ENCODE measurements around the gene LRRC27.
"Not testable (repeated sequence)": the region's sequence is repeated elsewhere in the genome, so short reads cannot be mapped to it uniquely, and the experiment has no call there.

The LRRC27 gene

DNA sequence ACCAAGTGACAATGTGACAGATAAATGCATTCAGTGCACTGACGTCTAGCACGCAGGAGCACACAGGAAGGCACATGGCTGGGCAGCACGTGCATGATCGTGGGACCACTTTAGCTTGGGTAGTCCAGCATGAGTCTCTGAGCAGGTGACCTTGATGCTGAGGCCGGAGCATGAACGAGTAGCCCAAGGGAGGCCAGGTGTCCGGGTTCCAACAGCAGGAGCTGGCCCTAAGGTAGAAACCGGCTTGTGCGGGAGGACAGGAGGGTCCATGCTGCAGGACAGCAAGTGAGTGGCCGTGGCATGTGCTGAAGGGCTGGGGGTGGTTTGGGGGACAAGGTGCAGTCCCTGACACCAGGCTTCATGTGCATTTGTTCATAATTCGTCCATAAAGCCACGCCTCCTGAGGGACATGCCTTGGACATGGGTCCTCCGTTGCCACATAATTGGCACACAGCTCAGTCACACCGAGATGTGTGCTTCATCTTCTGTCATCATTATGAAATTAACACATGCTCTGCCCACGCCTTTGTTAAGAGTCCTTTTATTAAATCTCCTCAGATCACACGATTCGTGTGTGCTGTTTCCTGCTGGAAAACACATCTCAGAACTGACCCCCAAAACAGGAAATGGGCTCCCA is 21.2 kb upstream of the LRRC27 start:
- no peak for DNase-seq (ENCODE audit: low read depth in 2 of 2)
- TF ChIP-seq, protein P1, sequence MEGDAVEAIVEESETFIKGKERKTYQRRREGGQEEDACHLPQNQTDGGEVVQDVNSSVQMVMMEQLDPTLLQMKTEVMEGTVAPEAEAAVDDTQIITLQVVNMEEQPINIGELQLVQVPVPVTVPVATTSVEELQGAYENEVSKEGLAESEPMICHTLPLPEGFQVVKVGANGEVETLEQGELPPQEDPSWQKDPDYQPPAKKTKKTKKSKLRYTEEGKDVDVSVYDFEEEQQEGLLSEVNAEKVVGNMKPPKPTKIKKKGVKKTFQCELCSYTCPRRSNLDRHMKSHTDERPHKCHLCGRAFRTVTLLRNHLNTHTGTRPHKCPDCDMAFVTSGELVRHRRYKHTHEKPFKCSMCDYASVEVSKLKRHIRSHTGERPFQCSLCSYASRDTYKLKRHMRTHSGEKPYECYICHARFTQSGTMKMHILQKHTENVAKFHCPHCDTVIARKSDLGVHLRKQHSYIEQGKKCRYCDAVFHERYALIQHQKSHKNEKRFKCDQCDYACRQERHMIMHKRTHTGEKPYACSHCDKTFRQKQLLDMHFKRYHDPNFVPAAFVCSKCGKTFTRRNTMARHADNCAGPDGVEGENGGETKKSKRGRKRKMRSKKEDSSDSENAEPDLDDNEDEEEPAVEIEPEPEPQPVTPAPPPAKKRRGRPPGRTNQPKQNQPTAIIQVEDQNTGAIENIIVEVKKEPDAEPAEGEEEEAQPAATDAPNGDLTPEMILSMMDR (IDR thresholded peaks at IDR 0.05; ENCODE audit: low read depth, low read length) = no peak
- no peak overlapping the region for H3K4me3 ChIP-seq (replicated peaks in 1 of 2; ENCODE audit: low read depth in 2 of 2, low read length in 2 of 2)

DNA sequence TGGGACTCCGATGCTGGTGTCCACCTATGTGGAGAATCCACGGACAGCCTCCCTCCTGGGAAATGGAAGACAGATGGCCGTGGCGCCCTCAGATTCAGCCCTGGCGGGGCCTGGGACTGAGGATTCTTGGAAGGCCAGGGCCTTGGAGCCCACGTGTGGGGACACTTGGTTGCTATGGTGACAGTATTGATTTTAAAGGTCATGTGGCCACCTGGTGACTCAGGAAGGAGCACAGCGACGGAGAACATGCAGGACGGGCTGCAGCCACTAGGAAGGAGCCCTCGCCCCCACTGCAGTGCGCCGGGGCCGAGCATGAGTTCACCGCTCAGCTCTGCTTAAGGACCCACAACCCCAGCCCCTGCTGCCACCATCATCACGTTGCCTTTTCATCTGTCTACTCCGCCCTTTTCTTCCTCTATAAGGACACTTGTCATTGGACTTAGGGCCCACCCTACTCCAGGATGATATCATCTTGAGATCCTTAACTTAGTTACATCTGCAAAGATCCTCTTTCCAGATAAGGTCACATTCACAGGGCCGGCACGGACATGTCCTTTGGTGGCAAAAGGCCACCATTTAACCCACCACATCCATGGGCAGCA is 20.6 kb upstream of the LRRC27 start:
- no peak for DNase-seq (ENCODE audit: low read depth in 2 of 2)
- TF ChIP-seq, protein P1 (IDR thresholded peaks at IDR 0.05; ENCODE audit: low read depth, low read length) = no peak
- no peak overlapping the region for H3K4me3 ChIP-seq (replicated peaks in 1 of 2; ENCODE audit: low read depth in 2 of 2, low read length in 2 of 2)

DNA sequence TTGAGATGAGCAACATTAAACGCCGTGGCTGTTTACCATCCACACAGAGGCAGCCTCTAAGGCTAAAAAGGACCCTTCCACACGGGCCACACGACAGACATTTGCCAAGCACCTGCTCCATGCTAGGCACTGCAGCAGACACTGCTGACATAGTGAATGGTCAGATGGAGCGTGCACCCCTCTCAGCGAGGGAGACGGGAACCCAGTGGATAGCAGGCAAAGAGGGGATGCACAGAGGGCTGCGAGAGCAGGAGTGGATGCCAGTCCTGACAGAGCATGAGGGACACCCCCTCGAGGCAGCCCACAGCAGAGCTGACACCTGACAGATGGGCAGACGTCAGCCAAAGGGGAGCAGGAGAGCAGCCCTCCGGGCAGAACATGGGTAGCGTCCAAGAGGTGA is 18.7 kb upstream of the LRRC27 start:
- no peak overlapping the region for H3K4me3 ChIP-seq (replicated peaks in 1 of 2; ENCODE audit: low read depth in 2 of 2, low read length in 2 of 2)
- no peak for DNase-seq (ENCODE audit: low read depth in 2 of 2)
- TF ChIP-seq, protein P1 (IDR thresholded peaks at IDR 0.05; ENCODE audit: low read depth, low read length) = no peak

DNA sequence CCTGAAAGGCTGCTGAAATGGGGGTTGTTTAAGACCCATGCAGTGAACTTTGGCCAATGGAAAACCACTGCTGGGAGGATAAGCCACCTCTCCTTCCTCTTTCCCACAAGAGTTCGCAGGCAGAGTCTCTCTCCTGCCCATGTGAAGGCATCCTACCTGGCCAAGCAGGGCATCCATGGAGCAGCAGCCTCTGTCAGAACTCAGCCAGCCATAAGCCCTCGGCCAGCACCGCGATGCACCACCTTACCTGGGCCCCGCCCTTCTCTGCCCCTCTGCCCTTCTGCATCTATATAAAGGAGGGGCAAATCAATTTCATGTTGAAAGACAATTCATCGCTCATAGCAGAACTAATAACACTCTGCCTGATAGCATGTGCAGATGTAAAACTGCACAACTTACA is 18.1 kb upstream of the LRRC27 start:
- TF ChIP-seq, protein P1 (IDR thresholded peaks at IDR 0.05; ENCODE audit: low read depth, low read length) = no peak
- H3K4me3 ChIP-seq (replicated peaks in 1 of 2; ENCODE audit: low read depth in 2 of 2, low read length in 2 of 2) = no peak overlapping the region
- DNase-seq (ENCODE audit: low read depth in 2 of 2) = no peak

DNA sequence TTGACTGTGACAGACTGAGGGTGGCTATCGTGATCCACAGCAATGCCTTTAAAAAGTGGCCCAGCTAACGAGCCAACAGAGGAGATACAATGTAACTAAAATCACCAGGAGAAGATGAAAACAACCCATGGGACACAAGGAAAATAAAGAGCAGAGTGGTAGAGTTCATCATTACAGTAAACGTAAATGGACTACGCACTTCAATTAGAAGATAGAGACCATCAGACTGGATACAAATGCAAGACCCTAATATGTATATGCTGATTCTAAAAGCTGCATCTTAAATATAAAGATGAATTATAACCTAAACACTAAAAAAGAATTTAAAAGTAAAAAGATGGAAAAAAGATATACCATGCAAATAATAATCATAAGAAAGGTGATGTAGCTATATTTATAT is 17.7 kb upstream of the LRRC27 start:
- TF ChIP-seq, protein P1 (IDR thresholded peaks at IDR 0.05; ENCODE audit: low read depth, low read length) = no peak
- H3K4me3 ChIP-seq (replicated peaks in 1 of 2; ENCODE audit: low read depth in 2 of 2, low read length in 2 of 2) = no peak overlapping the region
- no peak for DNase-seq (ENCODE audit: low read depth in 2 of 2)

DNA sequence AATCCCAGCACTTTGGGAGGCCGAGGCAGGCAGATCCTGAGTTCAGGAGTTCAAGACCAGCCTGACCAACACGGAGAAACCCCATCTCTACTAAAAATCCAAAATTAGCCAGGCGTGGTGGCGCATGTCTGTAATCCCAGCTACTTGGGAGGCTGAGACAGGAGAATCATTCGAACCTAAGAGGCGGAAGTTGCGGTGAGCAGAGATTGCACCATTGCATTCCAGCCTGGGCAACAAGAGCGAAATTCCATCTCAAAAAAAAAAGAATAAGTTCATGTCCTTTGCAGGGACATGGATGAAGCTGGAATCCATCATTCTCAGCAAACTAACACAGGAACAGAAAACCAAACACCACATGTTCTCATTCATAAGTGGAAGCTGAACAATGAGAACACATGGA is 17.1 kb upstream of the LRRC27 start:
- not testable (repeated sequence) for DNase-seq (ENCODE audit: low read depth in 2 of 2); H3K4me3 ChIP-seq (replicated peaks in 1 of 2; ENCODE audit: low read depth in 2 of 2, low read length in 2 of 2)

DNA sequence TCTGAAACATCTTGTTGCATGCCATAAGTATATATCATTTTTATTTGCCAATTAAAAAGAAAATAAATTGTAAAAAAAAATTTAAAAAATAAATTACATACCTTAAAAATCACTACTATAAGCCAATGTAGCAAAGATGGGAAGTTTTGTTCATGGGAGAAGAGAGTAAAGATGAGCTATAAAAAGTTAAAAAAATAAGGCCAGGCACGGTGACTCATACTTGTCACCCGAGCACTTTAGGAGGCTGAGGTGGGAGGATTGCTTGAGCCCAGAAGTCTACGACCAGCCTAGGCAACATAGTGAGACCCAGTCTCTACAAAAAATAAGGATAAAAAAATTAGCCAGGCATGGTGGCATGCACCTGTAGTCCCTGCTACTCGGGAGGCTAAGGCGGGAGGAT is 15.9 kb upstream of the LRRC27 start:
- no peak overlapping the region for H3K4me3 ChIP-seq (replicated peaks in 1 of 2; ENCODE audit: low read depth in 2 of 2, low read length in 2 of 2)
- no peak for DNase-seq (ENCODE audit: low read depth in 2 of 2)
- TF ChIP-seq, protein P1 (IDR thresholded peaks at IDR 0.05; ENCODE audit: low read depth, low read length) = no peak

DNA sequence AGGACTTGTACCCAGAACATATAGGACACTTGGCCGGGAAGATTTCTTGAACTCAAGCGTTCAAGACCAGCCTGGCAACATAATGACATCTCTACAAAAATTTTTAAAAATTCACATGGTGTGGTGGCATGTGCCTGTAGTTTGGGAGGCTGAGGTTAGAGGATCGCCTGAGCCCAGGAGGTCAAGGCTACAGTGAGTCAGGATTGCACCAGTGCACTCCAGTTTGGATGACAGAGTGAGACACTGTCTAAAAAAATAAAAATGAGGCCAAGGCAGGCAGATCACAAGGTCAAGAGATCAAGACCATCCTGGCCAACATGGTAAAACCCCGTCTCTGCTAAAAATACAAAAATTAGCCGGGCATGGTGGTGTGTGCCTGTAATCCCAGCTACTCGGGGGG is 14.5 kb upstream of the LRRC27 start:
- DNase-seq (ENCODE audit: low read depth in 2 of 2); H3K4me3 ChIP-seq (replicated peaks in 1 of 2; ENCODE audit: low read depth in 2 of 2, low read length in 2 of 2): not testable (repeated sequence)
